ENCODE results near the gene XRCC1. TPM values are rescaled to one million over a fixed set of nuclear protein-coding genes. Genes with fewer than 3 reads are reported as not detected.
A peak's percentile ranks its signal among the peaks of the same experiment; 100 is the strongest.

The XRCC1 gene
- total RNA-seq, 1 donor from 2014 or later: 20.9 TPM

- no peaks in the 10 kb centered on the region for H3K4me1 ChIP-seq
- intact Hi-C loops (cut with DNase I): no loop called here
- TF ChIP-seq CTCF (IDR thresholded peaks at IDR 0.05): no peak
- TF ChIP-seq POLR2AphosphoS5 (IDR thresholded peaks at IDR 0.05; ENCODE audit: insufficient read depth in 1 of 2, low read depth in 1 of 2): no peak
- no peak for TF ChIP-seq POLR2A (IDR thresholded peaks at IDR 0.05)
- H3K9me3 ChIP-seq: no peaks in the 10 kb centered on the region
- no peak overlapping the region for H3K4me3 ChIP-seq
- H3K27me3 ChIP-seq: no peaks in the 10 kb centered on the region
- H3K27ac ChIP-seq: no peak overlapping the region
- peaks cover 0 to 16% of the 10 kb centered on the region in 2 donors for H3K36me3 ChIP-seq
- no peak for DNase-seq (ENCODE audit: extremely low spot score in 2 of 2)
Measured at GRCh38 chr19:43510713-43511112, 64.6 kb downstream of the XRCC1 start.

GRCh38 chr19:43507880-43508279 is 67.4 kb downstream of the XRCC1 start:
- peaks cover 18% of the 10 kb centered on the region for H3K4me1 ChIP-seq
- TF ChIP-seq CTCF (IDR thresholded peaks at IDR 0.05): no peak
- TF ChIP-seq POLR2A (IDR thresholded peaks at IDR 0.05): no peak
- no peak for TF ChIP-seq POLR2AphosphoS5 (IDR thresholded peaks at IDR 0.05; ENCODE audit: insufficient read depth in 1 of 2, low read depth in 1 of 2)
- no peak overlapping the region for H3K27ac ChIP-seq
- DNase-seq (ENCODE audit: extremely low spot score in 2 of 2): no peak
- H3K27me3 ChIP-seq: no peaks in the 10 kb centered on the region
- intact Hi-C loops (cut with DNase I): no loop called here
- no peak overlapping the region for H3K4me3 ChIP-seq
- H3K36me3 ChIP-seq: peaks cover 0 to 16% of the 10 kb centered on the region in 2 donors
- no peaks in the 10 kb centered on the region for H3K9me3 ChIP-seq

- H3K36me3 ChIP-seq: peaks cover 0 to 16% of the 10 kb centered on the region in 2 donors
- no peak overlapping the region for H3K4me3 ChIP-seq
Measured at GRCh38 chr19:43506629-43507028, 68.7 kb downstream of the XRCC1 start.

GRCh38 chr19:43505941-43506340 is 69.4 kb downstream of the XRCC1 start:
- intact Hi-C loops (cut with DNase I): no loop called here
- Histone ChIP-seq H3K27ac (no peak overlapping the region), H3K4me3 (no peak overlapping the region), H3K36me3 (peaks cover 0 to 14% of the 10 kb centered on the region in 2 donors), H3K9me3 (no peaks in the 10 kb centered on the region), H3K27me3 (no peaks in the 10 kb centered on the region), H3K4me1 (peaks cover 34% of the 10 kb centered on the region)
- TF ChIP-seq POLR2AphosphoS5 (IDR thresholded peaks at IDR 0.05; ENCODE audit: insufficient read depth in 1 of 2, low read depth in 1 of 2) (no peak), POLR2A (IDR thresholded peaks at IDR 0.05) (no peak), CTCF (IDR thresholded peaks at IDR 0.05) (no peak)
- DNase-seq (ENCODE audit: extremely low spot score in 2 of 2): no peak

More at GRCh38 chr19:43506629-43507028, 68.7 kb downstream of the XRCC1 start:
- no peak for DNase-seq (ENCODE audit: extremely low spot score in 2 of 2)
- Histone ChIP-seq H3K4me1 (peaks cover 30% of the 10 kb centered on the region), H3K9me3 (no peaks in the 10 kb centered on the region), H3K27me3 (no peaks in the 10 kb centered on the region), H3K27ac (no peak overlapping the region)
- intact Hi-C loops (cut with DNase I): no loop called here
- no peak for TF ChIP-seq POLR2AphosphoS5 (IDR thresholded peaks at IDR 0.05; ENCODE audit: insufficient read depth in 1 of 2, low read depth in 1 of 2)
- no peak for TF ChIP-seq CTCF (IDR thresholded peaks at IDR 0.05)
- TF ChIP-seq POLR2A (IDR thresholded peaks at IDR 0.05): no peak

- peak overlapping the region in 1 of 2 donors; percentile 87 for H3K4me3 ChIP-seq
- TF ChIP-seq POLR2A (IDR thresholded peaks at IDR 0.05): no peak
- no peak for TF ChIP-seq CTCF (IDR thresholded peaks at IDR 0.05)
- no peak for TF ChIP-seq POLR2AphosphoS5 (IDR thresholded peaks at IDR 0.05; ENCODE audit: insufficient read depth in 1 of 2, low read depth in 1 of 2)
- intact Hi-C loops (cut with DNase I): no loop called here
Measured at GRCh38 chr19:43505186-43505456, 70.2 kb downstream of the XRCC1 start.

More at GRCh38 chr19:43505186-43505456, 70.2 kb downstream of the XRCC1 start:
- H3K4me1 ChIP-seq: peaks cover 34% of the 10 kb centered on the region
- DNase-seq (ENCODE audit: extremely low spot score in 2 of 2): no peak
- peaks cover 0 to 9% of the 10 kb centered on the region in 2 donors for H3K36me3 ChIP-seq
- no peaks in the 10 kb centered on the region for H3K27me3 ChIP-seq
- no peak overlapping the region for H3K27ac ChIP-seq
- H3K9me3 ChIP-seq: no peaks in the 10 kb centered on the region
